GM12878 (cell line): Measurements from ENCODE around the gene DDX5. TPM values are rescaled to one million over a fixed set of nuclear protein-coding genes. Genes with fewer than 3 reads are reported as not detected.

Source experiments
- ATF2 ChIP-seq: IDR thresholded peaks from 2 replicates; pipeline ENCODE4 v1.6.1; 2012; ENCODE audit warnings: low read length, inconsistent platforms
- BCL3 ChIP-seq: IDR thresholded peaks from 2 replicates; pipeline ENCODE4 v1.6.1; 2011; ENCODE audit warnings: borderline replicate concordance, low read depth, mild to moderate bottlenecking, moderate library complexity, low read length; ENCODE audit not compliant: insufficient read depth, poor library complexity, severe bottlenecking
- CBFB ChIP-seq: IDR thresholded peaks from 2 replicates; pipeline ENCODE4 v1.6.1; 2016; ENCODE audit warnings: antibody characterized with exemption, low read depth
- EP300 ChIP-seq, 2 experiments: fragments of 150-350 bp in 1 of 2; IDR thresholded peaks; 2 replicates each; pipeline ENCODE4 v1.6.1; 2011 to 2012; ENCODE audit warnings: low read depth in 2 of 2, low read length in 2 of 2, borderline replicate concordance in 1 of 2, improper control_type of control experiment in 1 of 2, inconsistent platforms in 1 of 2; ENCODE audit not compliant: control insufficient read depth in 1 of 2
- ESRRA ChIP-seq: IDR thresholded peaks from 2 replicates; pipeline ENCODE4 v1.6.1; 2012; ENCODE audit warnings: mild to moderate bottlenecking, low read length, improper control_type of control experiment
- HDAC6 ChIP-seq: fragments of 200-600 bp; sonication (generic); IDR thresholded peaks from one replicate; pipeline ENCODE4 v1.8.0; 2017; ENCODE audit warnings: antibody characterized with exemption; ENCODE audit not compliant: unreplicated experiment
- JUND ChIP-seq: IDR thresholded peaks from 2 replicates; pipeline ENCODE4 v1.6.1; 2012; ENCODE audit warnings: low read depth, mild to moderate bottlenecking, low read length, improper control_type of control experiment, moderate library complexity
- KLF5 ChIP-seq: fragments of 450-650 bp; IDR thresholded peaks from 2 replicates; pipeline ENCODE4 v1.6.1; 2014; ENCODE audit warnings: mild to moderate bottlenecking; ENCODE audit not compliant: partially characterized antibody
- MEF2A ChIP-seq: IDR thresholded peaks from 2 replicates; pipeline ENCODE4 v1.6.1; 2011; ENCODE audit warnings: low read depth, mild to moderate bottlenecking, low read length, moderate library complexity; ENCODE audit not compliant: insufficient read depth
- MLLT1 ChIP-seq: fragments of 450-650 bp; IDR thresholded peaks from 2 replicates; pipeline ENCODE4 v1.6.1; 2016; ENCODE audit warnings: mild to moderate bottlenecking
- MTA3 ChIP-seq: IDR thresholded peaks from 2 replicates; pipeline ENCODE4 v1.6.1; 2012; ENCODE audit warnings: low read length, inconsistent platforms, borderline replicate concordance
- MYC ChIP-seq: IDR thresholded peaks from 2 replicates; pipeline ENCODE4 v1.6.1; 2011; ENCODE audit warnings: mild to moderate bottlenecking, low read length, moderate library complexity, inconsistent platforms; ENCODE audit not compliant: insufficient read depth, insufficient replicate concordance, insufficient read length, severe bottlenecking
- RAD21 ChIP-seq: IDR thresholded peaks from 2 replicates; pipeline ENCODE4 v1.6.1; 2011; ENCODE audit warnings: mild to moderate bottlenecking, low read depth, low read length, moderate library complexity; ENCODE audit not compliant: insufficient read depth
- RFX5 ChIP-seq: IDR thresholded peaks from 2 replicates; pipeline ENCODE4 v1.6.1; 2011; ENCODE audit warnings: low read depth, low read length, improper control_type of control experiment
- RUNX3 ChIP-seq: IDR thresholded peaks from 2 replicates; pipeline ENCODE4 v1.6.1; 2012; ENCODE audit warnings: low read length, inconsistent platforms
- SIN3A ChIP-seq: IDR thresholded peaks from 2 replicates; pipeline ENCODE4 v1.6.1; 2012; ENCODE audit warnings: low read depth, low read length, improper control_type of control experiment
- SMAD5 ChIP-seq: IDR thresholded peaks from 2 replicates; pipeline ENCODE4 v1.6.1; 2016; ENCODE audit warnings: antibody characterized with exemption, low read depth
- SMC3 ChIP-seq: IDR thresholded peaks from 2 replicates; pipeline ENCODE4 v1.6.1; 2011; ENCODE audit warnings: low read length, improper control_type of control experiment, borderline replicate concordance
- TCF3 ChIP-seq: IDR thresholded peaks from 2 replicates; pipeline ENCODE4 v1.6.1; 2012; ENCODE audit warnings: low read depth, mild to moderate bottlenecking, low read length, borderline replicate concordance; ENCODE audit not compliant: insufficient read depth
- ZNF24 ChIP-seq: fragments of 450-650 bp; IDR thresholded peaks from 2 replicates; pipeline ENCODE4 v1.6.1; 2017; ENCODE audit warnings: antibody characterized with exemption, mild to moderate bottlenecking
- ZNF687 ChIP-seq: fragments of 450-650 bp; IDR thresholded peaks from 2 replicates; pipeline ENCODE4 v1.6.1; 2017; ENCODE audit warnings: mild to moderate bottlenecking, moderate library complexity
- polyA plus RNA-seq, 11 experiments: library from polyadenylated mRNA; depleted of rRNA in 4 of 11; unstranded in 6 of 11; stranded (reverse) in 5 of 11; fragments of >200 nt; fragmentation: Nextera tagmentation in 4 of 11; fragmentation: Illumina TruSeq in 1 of 11; extraction: Ambion mirVana in 4 of 11; extraction: Trizol in 1 of 11; gene quantifications; 1 replicate in 1 of 11; 2 replicates in 10 of 11; pipeline versions ENCODE4 v1.2.1 to v1.2.3, GENCODE V29; 2011 to 2016; ENCODE audit warnings: inconsistent platforms in 2 of 11, missing spikeins in 2 of 11, low read depth in 1 of 11
- total RNA-seq, 4 experiments: library from RNA; depleted of rRNA in 3 of 4; stranded (reverse); fragments of >200 nt in 3 of 4; fragmentation: Illumina TruSeq in 1 of 4; extraction: Trizol in 1 of 4; gene quantifications; 2 replicates each; pipeline versions ENCODE4 v1.2.1 to v1.2.3, GENCODE V29; 2013 to 2021

Gene DDX5
- total and polyA plus RNA-seq, 10 of the 15 experiments (the other 5 are each of a cell fraction or from before 2014, with no cell fraction given), result 257 to 1,423 (median 719) TPM

DNA sequence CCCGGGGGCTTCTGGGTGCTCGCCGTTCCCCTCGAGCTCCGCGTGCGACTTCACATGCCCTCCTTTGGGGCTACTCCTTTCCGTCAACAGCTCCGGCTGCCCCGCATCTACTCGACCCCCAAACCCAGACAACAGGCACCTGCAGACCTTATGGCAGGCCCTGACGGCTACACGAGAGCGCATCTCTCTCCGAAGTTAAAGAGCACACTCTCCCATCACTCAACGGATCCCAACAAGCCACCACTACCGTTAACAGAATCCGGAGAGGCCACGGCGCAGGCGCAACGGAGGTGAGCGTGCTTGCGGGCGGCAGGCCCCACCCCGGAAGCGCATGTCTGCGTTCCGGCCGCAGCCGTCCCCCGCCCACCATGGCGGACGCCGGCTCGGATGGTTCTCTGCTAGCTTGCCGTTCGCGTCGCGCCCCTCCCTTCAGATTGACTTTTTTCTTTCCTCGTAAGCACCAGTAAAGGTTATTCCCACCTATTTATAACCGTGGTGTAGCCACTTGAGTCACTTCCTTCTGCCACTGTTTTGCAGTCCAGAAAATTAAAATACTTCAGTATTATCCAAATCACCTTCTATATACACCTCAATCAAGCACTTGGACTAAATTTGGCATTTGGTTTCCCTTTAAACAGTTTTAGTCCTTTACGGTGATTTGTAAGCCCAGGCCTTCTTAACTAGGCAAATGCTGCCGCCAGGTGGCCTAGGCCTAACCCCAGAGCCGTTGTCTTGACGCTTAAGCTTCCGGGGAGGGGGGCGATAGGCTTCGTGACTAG is 9.1 kb downstream of the DDX5 start, which contains the start of gene POLG2 (continued):
- TF ChIP-seq ATF2 (peak; percentile 60; the same call in 1 of the 2 replicates), MEF2A (peak; percentile 59; the same call in 1 of the 2 replicates), MLLT1 (peak; percentile 76; the same call in 1 of the 2 replicates), JUND (no peak), RAD21 (peak; percentile 36; the same call in 1 of the 2 replicates), SIN3A (peak; percentile 71; the same call in 1 of the 2 replicates), KLF5 (peak; percentile 49), ESRRA (no peak), BCL3 (peak; percentile 99), RUNX3 (peak; percentile 82), ZNF24 (no peak), MTA3 (peak; percentile 98), SMAD5 (peak; percentile 66), HDAC6 (no peak), RFX5 (no peak), MYC (peak; percentile 53), CBFB (peak; percentile 76), SMC3 (peak; percentile 42; the same call in 1 of the 2 replicates), ZNF687 (peak; percentile 67), TCF3 (0 out of 2 replicates have a peak, but pooled peaks have one; percentile 56), EP300 (IDR thresholded peaks at IDR 0.05; ENCODE audit: borderline replicate concordance in 1 of 2, control insufficient read depth in 1 of 2, low read depth in 2 of 2, low read length in 2 of 2) (no peak; a peak in 1 of 4 replicates)
